WTC11 (cell line): ENCODE measurements around the gene SRMS.

Experiments
- ATF3 ChIP-seq: sonication (generic); formaldehyde crosslinking; conservative IDR thresholded peaks from 2 replicates; pipeline ENCODE4 v1.8.1; 2022; ENCODE audit warnings: mild to moderate bottlenecking, missing genetic modification reagents
- CTCF ChIP-seq: fragments of 200-600 bp; IDR thresholded peaks from 2 replicates; pipeline ENCODE4 v1.8.0; 2022; ENCODE audit warnings: antibody characterized with exemption
- FOXJ3 ChIP-seq: sonication (generic); formaldehyde crosslinking; IDR thresholded peaks from 2 replicates; pipeline ENCODE4 v1.9.0; 2021; ENCODE audit warnings: missing genetic modification reagents, mild to moderate bottlenecking, borderline replicate concordance
- FOXP1 ChIP-seq: sonication (generic); formaldehyde crosslinking; IDR thresholded peaks from 2 replicates; pipeline ENCODE4 v1.8.0; 2022; ENCODE audit warnings: missing genetic modification reagents, mild to moderate bottlenecking, moderate library complexity, borderline replicate concordance
- MAX ChIP-seq: sonication (generic); formaldehyde crosslinking; IDR thresholded peaks from 2 replicates; pipeline ENCODE4 v1.8.0; 2022; ENCODE audit warnings: mild to moderate bottlenecking, missing genetic modification reagents
- USF1 ChIP-seq: sonication (generic); formaldehyde crosslinking; IDR thresholded peaks from 2 replicates; pipeline ENCODE4 v1.8.0; 2022; ENCODE audit warnings: mild to moderate bottlenecking, missing genetic modification reagents
- USF2 ChIP-seq: sonication (generic); formaldehyde crosslinking; IDR thresholded peaks from 2 replicates; pipeline ENCODE4 v1.8.1; 2023; ENCODE audit warnings: mild to moderate bottlenecking, missing genetic modification reagents, moderate library complexity
- ZNF138 ChIP-seq: sonication (generic); formaldehyde crosslinking; conservative IDR thresholded peaks from 2 replicates; pipeline ENCODE4 v1.8.1; 2022; ENCODE audit warnings: mild to moderate bottlenecking, moderate library complexity, missing genetic modification reagents
- ZNF416 ChIP-seq: fragments of 250-450 bp; sonication (Bioruptor Pico); IDR thresholded peaks from 2 replicates; pipeline ENCODE4 v1.9.0; 2021; ENCODE audit warnings: mild to moderate bottlenecking, inconsistent platforms
- ZNF425 ChIP-seq: fragments of 250-450 bp; sonication (Bioruptor Pico); conservative IDR thresholded peaks from 2 replicates; pipeline ENCODE4 v1.9.0; 2021; ENCODE audit warnings: mild to moderate bottlenecking
- ZNF512 ChIP-seq: sonication (generic); formaldehyde crosslinking; IDR thresholded peaks from 2 replicates; pipeline ENCODE4 v1.8.1; 2022; ENCODE audit warnings: missing genetic modification reagents, borderline replicate concordance
- ZNF671 ChIP-seq: fragments of 250-450 bp; sonication (Bioruptor Pico); IDR thresholded peaks from 2 replicates; pipeline ENCODE4 v1.8.0; 2021; ENCODE audit warnings: mild to moderate bottlenecking

- TF ChIP-seq CTCF (no peak), MAX (CRISPR knock-in tag) (no peak), ZNF512 (CRISPR knock-in tag) (no peak), ZNF671 (CRISPR knock-in tag) (no peak), ZNF416 (CRISPR knock-in tag) (no peak), ZNF138 (CRISPR knock-in tag) (no peak), FOXJ3 (no peak), USF1 (CRISPR knock-in tag) (no peak), USF2 (CRISPR knock-in tag) (no peak), ZNF425 (CRISPR knock-in tag) (no peak), ATF3 (CRISPR knock-in tag) (no peak), FOXP1 (CRISPR knock-in tag) (no peak)
Observed at GRCh38 chr20:63536241-63536977, 11.1 kb downstream of the SRMS start.
